ENCODE measurements around the gene CAPZA2.

CAPZA2 gene

DNA sequence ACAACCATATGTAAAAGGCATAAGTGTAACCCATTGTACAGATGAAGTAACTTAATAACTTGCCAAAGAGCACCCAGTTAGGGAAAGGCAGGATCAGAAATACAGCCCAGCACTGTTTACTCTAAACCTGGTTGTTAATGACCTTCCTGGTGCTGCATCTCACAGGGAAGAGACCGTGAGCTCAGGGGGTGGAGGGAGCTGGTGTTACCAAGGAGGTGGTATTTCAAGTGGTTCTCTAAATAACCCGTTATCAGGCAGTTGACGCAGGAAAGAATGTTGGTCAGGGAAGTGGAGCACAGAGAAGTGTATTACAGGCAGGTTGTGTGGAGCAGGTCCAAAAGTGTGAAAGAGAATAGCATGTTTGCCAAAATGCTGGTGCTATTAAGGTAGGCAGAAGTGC, 86.5 kb downstream of the CAPZA2 start (continued):
- no peak for TF ChIP-seq ZNF660 (tag by site-specific recombination; IDR thresholded peaks at IDR 0.05)
- no peak for TF ChIP-seq ZNF521 (tag by site-specific recombination; IDR thresholded peaks at IDR 0.05)
- TF ChIP-seq GLIS1 (tag by site-specific recombination; IDR thresholded peaks at IDR 0.05), result peak; percentile 40; the same call in 1 of the 2 replicates
- TF ChIP-seq SP7 (tag by site-specific recombination; IDR thresholded peaks at IDR 0.05), result peak; percentile 70
- TF ChIP-seq, protein P1, sequence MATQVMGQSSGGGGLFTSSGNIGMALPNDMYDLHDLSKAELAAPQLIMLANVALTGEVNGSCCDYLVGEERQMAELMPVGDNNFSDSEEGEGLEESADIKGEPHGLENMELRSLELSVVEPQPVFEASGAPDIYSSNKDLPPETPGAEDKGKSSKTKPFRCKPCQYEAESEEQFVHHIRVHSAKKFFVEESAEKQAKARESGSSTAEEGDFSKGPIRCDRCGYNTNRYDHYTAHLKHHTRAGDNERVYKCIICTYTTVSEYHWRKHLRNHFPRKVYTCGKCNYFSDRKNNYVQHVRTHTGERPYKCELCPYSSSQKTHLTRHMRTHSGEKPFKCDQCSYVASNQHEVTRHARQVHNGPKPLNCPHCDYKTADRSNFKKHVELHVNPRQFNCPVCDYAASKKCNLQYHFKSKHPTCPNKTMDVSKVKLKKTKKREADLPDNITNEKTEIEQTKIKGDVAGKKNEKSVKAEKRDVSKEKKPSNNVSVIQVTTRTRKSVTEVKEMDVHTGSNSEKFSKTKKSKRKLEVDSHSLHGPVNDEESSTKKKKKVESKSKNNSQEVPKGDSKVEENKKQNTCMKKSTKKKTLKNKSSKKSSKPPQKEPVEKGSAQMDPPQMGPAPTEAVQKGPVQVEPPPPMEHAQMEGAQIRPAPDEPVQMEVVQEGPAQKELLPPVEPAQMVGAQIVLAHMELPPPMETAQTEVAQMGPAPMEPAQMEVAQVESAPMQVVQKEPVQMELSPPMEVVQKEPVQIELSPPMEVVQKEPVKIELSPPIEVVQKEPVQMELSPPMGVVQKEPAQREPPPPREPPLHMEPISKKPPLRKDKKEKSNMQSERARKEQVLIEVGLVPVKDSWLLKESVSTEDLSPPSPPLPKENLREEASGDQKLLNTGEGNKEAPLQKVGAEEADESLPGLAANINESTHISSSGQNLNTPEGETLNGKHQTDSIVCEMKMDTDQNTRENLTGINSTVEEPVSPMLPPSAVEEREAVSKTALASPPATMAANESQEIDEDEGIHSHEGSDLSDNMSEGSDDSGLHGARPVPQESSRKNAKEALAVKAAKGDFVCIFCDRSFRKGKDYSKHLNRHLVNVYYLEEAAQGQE (tag by site-specific recombination; IDR thresholded peaks at IDR 0.05), result no peak
- no peak for TF ChIP-seq ZNF366 (tag by site-specific recombination; conservative IDR thresholded peaks at IDR 0.05)

DNA sequence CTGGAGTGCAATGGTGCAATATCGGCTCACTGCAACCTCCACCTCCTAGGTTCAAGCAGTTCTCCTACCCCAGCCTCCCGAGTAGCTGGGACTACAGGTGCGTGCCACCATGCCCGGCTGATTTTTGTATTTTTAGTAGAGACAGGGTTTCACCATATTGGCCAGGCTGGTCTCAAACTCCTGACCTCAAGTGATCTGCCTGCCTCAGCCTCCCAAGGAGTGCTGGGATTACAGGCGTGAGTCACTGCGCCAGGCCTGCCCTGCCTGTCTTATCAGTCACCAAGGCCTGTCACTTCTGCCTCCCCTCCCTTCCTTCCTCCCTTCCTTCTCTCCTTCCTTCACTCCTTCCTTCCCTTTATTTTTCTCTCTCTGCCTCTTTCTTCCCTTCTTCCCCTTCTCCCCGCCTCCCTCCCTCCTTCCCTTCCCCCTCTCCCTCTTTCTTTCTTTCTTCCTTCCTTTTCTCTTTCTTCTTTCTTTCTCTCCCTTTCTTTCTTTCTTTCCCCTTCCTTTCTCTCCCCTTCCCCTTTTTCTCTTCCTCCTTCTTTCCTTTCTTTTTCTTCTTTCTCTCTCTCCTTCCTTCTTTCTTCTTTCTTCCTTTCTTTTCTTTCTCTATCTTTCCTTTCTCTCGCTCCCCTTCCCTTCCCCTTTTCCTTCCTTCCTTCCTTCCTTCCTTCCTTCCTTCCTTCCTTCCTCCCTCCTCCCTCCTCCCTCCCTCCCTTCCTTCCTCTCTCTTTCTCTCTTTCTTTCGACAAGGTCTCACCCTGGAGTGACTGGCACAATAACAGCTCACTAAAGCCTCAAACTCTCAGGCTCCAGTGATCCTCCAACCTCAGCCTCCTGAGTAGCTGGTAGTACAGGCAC, 87.8 kb downstream of the CAPZA2 start:
- no peak overlapping the region for H3K27ac ChIP-seq (ENCODE audit: extremely low read depth, low read depth, low read length)
- no peak for TF ChIP-seq ZNF155 (tag by site-specific recombination; IDR thresholded peaks at IDR 0.05)
- no peak for TF ChIP-seq ZNF350 (tag by site-specific recombination; IDR thresholded peaks at IDR 0.05)
- TF ChIP-seq ZNF302 (tag by site-specific recombination; IDR thresholded peaks at IDR 0.05; ENCODE audit: low read depth), result no peak
- 0 out of 2 replicates have a peak, but pooled peaks have one; percentile 12 for TF ChIP-seq ZNF19 (tag by site-specific recombination; IDR thresholded peaks at IDR 0.05; ENCODE audit: low read depth)
- no peak for TF ChIP-seq ZNF138 (tag by site-specific recombination; IDR thresholded peaks at IDR 0.05; ENCODE audit: borderline replicate concordance)
- TF ChIP-seq ZNF211 (tag by site-specific recombination; IDR thresholded peaks at IDR 0.05; ENCODE audit: low read depth), result 0 out of 2 replicates have a peak, but pooled peaks have one; percentile 14
- TF ChIP-seq ZNF843 (tag by site-specific recombination; IDR thresholded peaks at IDR 0.05), result no peak
- TF ChIP-seq WT1 (tag by site-specific recombination; IDR thresholded peaks at IDR 0.05), result no peak; the same call in 1 of the 2 replicates
- TF ChIP-seq ZNF366 (tag by site-specific recombination; conservative IDR thresholded peaks at IDR 0.05), result peak; percentile 98
- no peak for TF ChIP-seq ZNF701 (tag by site-specific recombination; IDR thresholded peaks at IDR 0.05)
- TF ChIP-seq ZNF585B (tag by site-specific recombination; IDR thresholded peaks at IDR 0.05), result no peak
- no peak for TF ChIP-seq ZNF404 (tag by site-specific recombination; IDR thresholded peaks at IDR 0.05)
- no peak for TF ChIP-seq ZNF266 (tag by site-specific recombination; IDR thresholded peaks at IDR 0.05; ENCODE audit: low read depth)
- TF ChIP-seq ZNF112 (tag by site-specific recombination; IDR thresholded peaks at IDR 0.05), result no peak
- no peak for TF ChIP-seq KLF10 (tag by site-specific recombination; IDR thresholded peaks at IDR 0.05)
- TF ChIP-seq, protein P2, sequence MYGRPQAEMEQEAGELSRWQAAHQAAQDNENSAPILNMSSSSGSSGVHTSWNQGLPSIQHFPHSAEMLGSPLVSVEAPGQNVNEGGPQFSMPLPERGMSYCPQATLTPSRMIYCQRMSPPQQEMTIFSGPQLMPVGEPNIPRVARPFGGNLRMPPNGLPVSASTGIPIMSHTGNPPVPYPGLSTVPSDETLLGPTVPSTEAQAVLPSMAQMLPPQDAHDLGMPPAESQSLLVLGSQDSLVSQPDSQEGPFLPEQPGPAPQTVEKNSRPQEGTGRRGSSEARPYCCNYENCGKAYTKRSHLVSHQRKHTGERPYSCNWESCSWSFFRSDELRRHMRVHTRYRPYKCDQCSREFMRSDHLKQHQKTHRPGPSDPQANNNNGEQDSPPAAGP (tag by site-specific recombination; IDR thresholded peaks at IDR 0.05), result no peak
- no peak for TF ChIP-seq GLIS2 (tag by site-specific recombination; IDR thresholded peaks at IDR 0.05)
- no peak for TF ChIP-seq KLF1 (tag by site-specific recombination; IDR thresholded peaks at IDR 0.05)
- TF ChIP-seq ZNF174 (tag by site-specific recombination; IDR thresholded peaks at IDR 0.05), result no peak
- TF ChIP-seq ZNF2 (tag by site-specific recombination; IDR thresholded peaks at IDR 0.05), result no peak
- TF ChIP-seq, protein P3, sequence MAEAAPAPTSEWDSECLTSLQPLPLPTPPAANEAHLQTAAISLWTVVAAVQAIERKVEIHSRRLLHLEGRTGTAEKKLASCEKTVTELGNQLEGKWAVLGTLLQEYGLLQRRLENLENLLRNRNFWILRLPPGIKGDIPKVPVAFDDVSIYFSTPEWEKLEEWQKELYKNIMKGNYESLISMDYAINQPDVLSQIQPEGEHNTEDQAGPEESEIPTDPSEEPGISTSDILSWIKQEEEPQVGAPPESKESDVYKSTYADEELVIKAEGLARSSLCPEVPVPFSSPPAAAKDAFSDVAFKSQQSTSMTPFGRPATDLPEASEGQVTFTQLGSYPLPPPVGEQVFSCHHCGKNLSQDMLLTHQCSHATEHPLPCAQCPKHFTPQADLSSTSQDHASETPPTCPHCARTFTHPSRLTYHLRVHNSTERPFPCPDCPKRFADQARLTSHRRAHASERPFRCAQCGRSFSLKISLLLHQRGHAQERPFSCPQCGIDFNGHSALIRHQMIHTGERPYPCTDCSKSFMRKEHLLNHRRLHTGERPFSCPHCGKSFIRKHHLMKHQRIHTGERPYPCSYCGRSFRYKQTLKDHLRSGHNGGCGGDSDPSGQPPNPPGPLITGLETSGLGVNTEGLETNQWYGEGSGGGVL (tag by site-specific recombination; IDR thresholded peaks at IDR 0.05), result no peak
- peak; percentile 96 for TF ChIP-seq PRDM1 (tag by site-specific recombination; IDR thresholded peaks at IDR 0.05)
- TF ChIP-seq, protein P4, sequence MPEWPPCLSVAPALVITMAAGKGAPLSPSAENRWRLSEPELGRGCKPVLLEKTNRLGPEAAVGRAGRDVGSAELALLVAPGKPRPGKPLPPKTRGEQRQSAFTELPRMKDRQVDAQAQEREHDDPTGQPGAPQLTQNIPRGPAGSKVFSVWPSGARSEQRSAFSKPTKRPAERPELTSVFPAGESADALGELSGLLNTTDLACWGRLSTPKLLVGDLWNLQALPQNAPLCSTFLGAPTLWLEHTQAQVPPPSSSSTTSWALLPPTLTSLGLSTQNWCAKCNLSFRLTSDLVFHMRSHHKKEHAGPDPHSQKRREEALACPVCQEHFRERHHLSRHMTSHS (tag by site-specific recombination; IDR thresholded peaks at IDR 0.05), result no peak
- H3K9me3 ChIP-seq (ENCODE audit: control insufficient read depth, insufficient read depth, low read depth, low read length), result no peaks in the 10 kb centered on the region
- H3K4me3 ChIP-seq (ENCODE audit: low read depth, low read length), result no peak overlapping the region
- H3K36me3 ChIP-seq (ENCODE audit: control insufficient read depth in 2 of 2, insufficient read depth in 1 of 2, low read length in 2 of 2), result no peaks in the 10 kb centered on the region
- ChIA-PET POLR2A (no interaction called here), CTCF (interaction anchor here (0.6 kb wide), 1 partner anchor 15 kb away, joined by 4 read pairs; no protein-coding TSS in a partner anchor)
- H3K4me1 ChIP-seq (ENCODE audit: control insufficient read depth, insufficient read depth, low read length), result no peaks in the 10 kb centered on the region

All from HEK293 (cell line).